Activated CD4-positive, alpha-beta T cell treated with anti-CD3 and anti-CD28 coated beads, Interleukin-2, amount 50 U/mL, for 4 hours (primary cell): Measurements from ENCODE around the gene HIVEP3.
A peak's percentile ranks its signal among the peaks of the same experiment; 100 is the strongest.

Source experiments
- DNase-seq, 2 experiments: peaks; one replicate each; pipeline ENCODE4 v3.0.0-alpha.2; 2020

Gene HIVEP3

GRCh38 chr1:41641941-41642527, 276.7 kb downstream of the HIVEP3 start:
- DNase-seq: no peak

- no peak for DNase-seq
Observed at GRCh38 chr1:41641475-41641814, 277.3 kb downstream of the HIVEP3 start.

GRCh38 chr1:41640756-41641474, 277.8 kb downstream of the HIVEP3 start:
- no peak for DNase-seq

- DNase-seq: no peak
Observed at GRCh38 chr1:41640141-41640751, 278.5 kb downstream of the HIVEP3 start.

GRCh38 chr1:41639332-41639936, 279.3 kb downstream of the HIVEP3 start:
- DNase-seq: peak; percentile 41 to 50

- DNase-seq: no peak
Observed at GRCh38 chr1:41638086-41639024, 280.4 kb downstream of the HIVEP3 start.

GRCh38 chr1:41637367-41637766, 281.4 kb downstream of the HIVEP3 start:
- no peak for DNase-seq

- no peak for DNase-seq
Observed at GRCh38 chr1:41633764-41634163, 285.0 kb downstream of the HIVEP3 start.

GRCh38 chr1:41632781-41633575, 285.7 kb downstream of the HIVEP3 start:
- no peak for DNase-seq

- no peak for DNase-seq
Observed at GRCh38 chr1:41631971-41632370, 286.8 kb downstream of the HIVEP3 start.

- DNase-seq: no peak
Observed at GRCh38 chr1:41631154-41631553, 287.6 kb downstream of the HIVEP3 start.

GRCh38 chr1:41629571-41629970, 289.2 kb downstream of the HIVEP3 start:
- DNase-seq: no peak

- no peak for DNase-seq
Observed at GRCh38 chr1:41629141-41629540, 289.6 kb downstream of the HIVEP3 start.

GRCh38 chr1:41627491-41628280, 291.0 kb downstream of the HIVEP3 start:
- no peak for DNase-seq

- DNase-seq: peak; percentile 22 to 36
Observed at GRCh38 chr1:41626616-41627375, 291.9 kb downstream of the HIVEP3 start.

GRCh38 chr1:41626146-41626545, 292.6 kb downstream of the HIVEP3 start:
- DNase-seq: no peak

GRCh38 chr1:41623736-41624135, 295.0 kb downstream of the HIVEP3 start:
- no peak for DNase-seq

GRCh38 chr1:41622859-41623732, 295.6 kb downstream of the HIVEP3 start:
- DNase-seq: no peak

GRCh38 chr1:41622402-41622801, 296.3 kb downstream of the HIVEP3 start:
- no peak for DNase-seq
